ENCODE results near the gene TMEM163. TPM values are rescaled to one million over a fixed set of nuclear protein-coding genes. Genes with fewer than 3 reads are reported as not detected.

TMEM163 gene
- total RNA-seq, 2 experiments from 2014 or later = 0.51 TPM; not detected in 1

DNA sequence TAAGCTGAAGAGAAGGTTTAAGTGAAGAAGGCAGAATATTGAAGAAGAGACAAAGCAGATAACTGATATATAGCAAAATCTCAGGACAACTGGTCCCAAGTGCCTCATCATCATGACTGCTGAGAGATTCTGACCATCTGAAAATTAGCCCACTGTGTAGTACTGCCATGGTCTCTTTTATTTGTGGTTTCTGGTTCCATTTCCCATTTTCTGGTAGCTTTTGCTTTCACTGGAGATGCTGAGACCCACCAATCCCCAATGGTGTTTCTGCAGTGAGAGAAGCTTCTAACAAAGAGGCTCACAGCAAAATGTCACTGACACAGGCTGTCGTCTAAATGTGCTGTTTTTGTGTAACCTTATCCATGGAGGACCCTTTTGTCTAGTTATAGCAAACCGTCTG is 79.5 kb downstream of the TMEM163 start:
- no peak overlapping the region for H3K4me3 ChIP-seq (ENCODE audit: low read depth, low read length, poor library complexity, severe bottlenecking)
- TF ChIP-seq CTCF (conservative IDR thresholded peaks at IDR 0.05; ENCODE audit: low read length) = no peak
- TF ChIP-seq EZH2phosphoT487 (IDR thresholded peaks at IDR 0.05; ENCODE audit: borderline replicate concordance, low read depth, low read length) = no peak
- no peaks in the 10 kb centered on the region for H3K79me2 ChIP-seq (ENCODE audit: insufficient read depth, low read depth, low read length)

GRCh38 chr2:134636714-134637113 is 82.1 kb downstream of the TMEM163 start:
- no peaks in the 10 kb centered on the region for H3K9me2 ChIP-seq (ENCODE audit: insufficient read depth, low read length)
- intact Hi-C loops (cut with micrococcal nuclease; ENCODE audit: unreplicated experiment) = no loop called here
- H3K36me3 ChIP-seq (ENCODE audit: insufficient read depth, low read length) = no peaks in the 10 kb centered on the region
- no peak overlapping the region for H3K4me3 ChIP-seq (ENCODE audit: low read depth, low read length, poor library complexity, severe bottlenecking)
- H3K27ac ChIP-seq (ENCODE audit: low read depth, low read length, poor library complexity, severe bottlenecking) = no peak overlapping the region
- no TSS peak for BruUV-seq (replicated peaks)
- POLR2A ChIA-PET = no interaction called here
- CTCF ChIA-PET (ENCODE audit: unreplicated experiment) = no interaction called here
- no peaks in the 10 kb centered on the region for H3K4me1 ChIP-seq (ENCODE audit: insufficient read depth, low read length, poor library complexity, severe bottlenecking)
- H3K4me2 ChIP-seq (ENCODE audit: low read length) = no peak overlapping the region
- no peaks in the 10 kb centered on the region for H4K20me1 ChIP-seq (ENCODE audit: insufficient read depth, low read length)
- H2AFZ ChIP-seq (ENCODE audit: low read length) = no peak overlapping the region
- no peak for DNase-seq (ENCODE audit: low spot score)
- no peaks in the 10 kb centered on the region for H3K9me3 ChIP-seq (ENCODE audit: low read length)
- no peaks in the 10 kb centered on the region for H3K79me2 ChIP-seq (ENCODE audit: insufficient read depth, low read depth, low read length)
- TF ChIP-seq CTCF (conservative IDR thresholded peaks at IDR 0.05; ENCODE audit: low read length) (no peak), EZH2phosphoT487 (IDR thresholded peaks at IDR 0.05; ENCODE audit: borderline replicate concordance, low read depth, low read length) (no peak)

More for the DNA sequence above, 79.5 kb downstream of the TMEM163 start:
- ChIA-PET POLR2A (no interaction called here), CTCF (ENCODE audit: unreplicated experiment) (no interaction called here)
- no peak overlapping the region for H2AFZ ChIP-seq (ENCODE audit: low read length)
- no TSS peak for BruUV-seq (replicated peaks)
- no peaks in the 10 kb centered on the region for H3K36me3 ChIP-seq (ENCODE audit: insufficient read depth, low read length)
- no peak for DNase-seq (ENCODE audit: low spot score)
- H3K4me1 ChIP-seq (ENCODE audit: insufficient read depth, low read length, poor library complexity, severe bottlenecking) = no peaks in the 10 kb centered on the region
- intact Hi-C loops (cut with micrococcal nuclease; ENCODE audit: unreplicated experiment) = no loop called here
- no peaks in the 10 kb centered on the region for H3K9me3 ChIP-seq (ENCODE audit: low read length)
- no peaks in the 10 kb centered on the region for H3K9me2 ChIP-seq (ENCODE audit: insufficient read depth, low read length)
- H4K20me1 ChIP-seq (ENCODE audit: insufficient read depth, low read length) = no peaks in the 10 kb centered on the region
- no peak overlapping the region for H3K27ac ChIP-seq (ENCODE audit: low read depth, low read length, poor library complexity, severe bottlenecking)
- H3K4me2 ChIP-seq (ENCODE audit: low read length) = no peak overlapping the region

- Histone ChIP-seq H4K20me1 (ENCODE audit: insufficient read depth, low read length) (no peaks in the 10 kb centered on the region), H3K4me2 (ENCODE audit: low read length) (no peak overlapping the region), H3K4me3 (ENCODE audit: low read depth, low read length, poor library complexity, severe bottlenecking) (no peak overlapping the region), H3K27ac (ENCODE audit: low read depth, low read length, poor library complexity, severe bottlenecking) (no peak overlapping the region), H2AFZ (ENCODE audit: low read length) (no peak overlapping the region), H3K79me2 (ENCODE audit: insufficient read depth, low read depth, low read length) (no peaks in the 10 kb centered on the region), H3K36me3 (ENCODE audit: insufficient read depth, low read length) (no peaks in the 10 kb centered on the region), H3K9me3 (ENCODE audit: low read length) (no peaks in the 10 kb centered on the region), H3K9me2 (ENCODE audit: insufficient read depth, low read length) (no peaks in the 10 kb centered on the region), H3K4me1 (ENCODE audit: insufficient read depth, low read length, poor library complexity, severe bottlenecking) (no peaks in the 10 kb centered on the region)
- no peak for DNase-seq (ENCODE audit: low spot score)
- intact Hi-C loops (cut with micrococcal nuclease; ENCODE audit: unreplicated experiment) = no loop called here
- BruUV-seq (replicated peaks) = no TSS peak
- TF ChIP-seq CTCF (conservative IDR thresholded peaks at IDR 0.05; ENCODE audit: low read length) = no peak
- no peak for TF ChIP-seq EZH2phosphoT487 (IDR thresholded peaks at IDR 0.05; ENCODE audit: borderline replicate concordance, low read depth, low read length)
- CTCF ChIA-PET (ENCODE audit: unreplicated experiment) = no interaction called here
- POLR2A ChIA-PET = no interaction called here
These were observed 84.6 kb downstream of the TMEM163 start for GRCh38 chr2:134634054-134634753.

Data from OCI-LY7 (cell line).